Mesendoderm (in vitro differentiated cells): Measurements from ENCODE around the gene ANKHD1. TPM values are rescaled to one million over a fixed set of nuclear protein-coding genes. Genes with fewer than 3 reads are reported as not detected.

Source experiments
- DNase-seq: peaks from one replicate; pipeline ENCODE4 v3.0.0; 2013
- H2AK5ac ChIP-seq: 2 replicates; pipeline ENCODE4 v1.6.1; 2013; ENCODE audit warnings: low read length, inconsistent platforms
- H2BK120ac ChIP-seq: 2 replicates; pipeline ENCODE4 v1.6.1; 2013; ENCODE audit warnings: low read depth, mild to moderate bottlenecking, low read length, moderate library complexity, mixed read lengths
- H2BK15ac ChIP-seq: replicated peaks from 2 replicates; pipeline ENCODE4 v1.6.1; 2013; ENCODE audit warnings: low read depth, mild to moderate bottlenecking, moderate library complexity
- H2BK5ac ChIP-seq: 2 replicates; pipeline ENCODE4 v1.6.1; 2013; ENCODE audit warnings: low read length, inconsistent platforms
- H3K18ac ChIP-seq: 2 replicates; pipeline ENCODE4 v1.6.1; 2013; ENCODE audit warnings: mild to moderate bottlenecking, low read length, mixed read lengths
- H3K23ac ChIP-seq: one replicate; pipeline ENCODE4 v1.6.1; 2013; ENCODE audit warnings: low read length
- H3K27ac ChIP-seq: 2 replicates; pipeline ENCODE4 v1.5.1; 2013; ENCODE audit warnings: low read depth, mild to moderate bottlenecking, inconsistent platforms, low read length, moderate library complexity
- H3K27me3 ChIP-seq: 2 replicates; pipeline ENCODE4 v1.6.1; 2013; ENCODE audit warnings: low read length, control low read depth, mild to moderate bottlenecking, inconsistent platforms; ENCODE audit not compliant: insufficient read depth, poor library complexity
- H3K36me3 ChIP-seq: 2 replicates; pipeline ENCODE4 v1.6.1; 2013; ENCODE audit warnings: low read length, inconsistent platforms; ENCODE audit not compliant: control insufficient read depth, insufficient read depth
- H3K4ac ChIP-seq: one replicate; pipeline ENCODE4 v1.6.1; 2013; ENCODE audit warnings: low read depth, mild to moderate bottlenecking, low read length, moderate library complexity
- H3K4me1 ChIP-seq: 2 replicates; pipeline ENCODE4 v1.6.1; 2013; ENCODE audit warnings: low read depth, low read length, inconsistent platforms; ENCODE audit not compliant: control insufficient read depth
- H3K4me2 ChIP-seq: 2 replicates; pipeline ENCODE4 v1.6.1; 2013; ENCODE audit warnings: low read length
- H3K4me3 ChIP-seq: 2 replicates; pipeline ENCODE4 v1.5.1; 2013; ENCODE audit warnings: mild to moderate bottlenecking, low read length
- H3K56ac ChIP-seq: one replicate; pipeline ENCODE4 v1.6.1; 2013; ENCODE audit warnings: low read length
- H3K79me1 ChIP-seq: 2 replicates; pipeline ENCODE4 v1.6.1; 2013; ENCODE audit warnings: low read length, inconsistent platforms
- H3K79me2 ChIP-seq: 2 replicates; pipeline ENCODE4 v1.6.1; 2013; ENCODE audit warnings: mild to moderate bottlenecking, low read length; ENCODE audit not compliant: control insufficient read depth, insufficient read depth
- H3K9ac ChIP-seq: 2 replicates; pipeline ENCODE4 v1.6.1; 2013; ENCODE audit warnings: low read length, inconsistent platforms
- H4K5ac ChIP-seq: one replicate; pipeline ENCODE4 v1.6.1; 2013; ENCODE audit warnings: low read length
- H4K8ac ChIP-seq: one replicate; pipeline ENCODE4 v1.6.1; 2013; ENCODE audit warnings: low read depth, mild to moderate bottlenecking, control low read depth, low read length, moderate library complexity
- WGBS: extraction: QIAGEN DNeasy Blood & Tissue Kit; methylation state at CpG from one replicate; pipeline ENCODE4 v1.1.7; 2013; ENCODE audit warnings: low lambda C conversion rate, missing lambda C conversion rate; ENCODE audit not compliant: insufficient coverage; ENCODE audit errors: extremely low coverage; 5-methylcytosine and 5-hydroxymethylcytosine counted together
- polyA plus RNA-seq, 2 experiments: library from polyadenylated mRNA; stranded (reverse); fragments of 200-250 nt; gene quantifications; one replicate each; pipeline ENCODE4 v1.2.3, GENCODE V29; 2013

The ANKHD1 gene, protein sequence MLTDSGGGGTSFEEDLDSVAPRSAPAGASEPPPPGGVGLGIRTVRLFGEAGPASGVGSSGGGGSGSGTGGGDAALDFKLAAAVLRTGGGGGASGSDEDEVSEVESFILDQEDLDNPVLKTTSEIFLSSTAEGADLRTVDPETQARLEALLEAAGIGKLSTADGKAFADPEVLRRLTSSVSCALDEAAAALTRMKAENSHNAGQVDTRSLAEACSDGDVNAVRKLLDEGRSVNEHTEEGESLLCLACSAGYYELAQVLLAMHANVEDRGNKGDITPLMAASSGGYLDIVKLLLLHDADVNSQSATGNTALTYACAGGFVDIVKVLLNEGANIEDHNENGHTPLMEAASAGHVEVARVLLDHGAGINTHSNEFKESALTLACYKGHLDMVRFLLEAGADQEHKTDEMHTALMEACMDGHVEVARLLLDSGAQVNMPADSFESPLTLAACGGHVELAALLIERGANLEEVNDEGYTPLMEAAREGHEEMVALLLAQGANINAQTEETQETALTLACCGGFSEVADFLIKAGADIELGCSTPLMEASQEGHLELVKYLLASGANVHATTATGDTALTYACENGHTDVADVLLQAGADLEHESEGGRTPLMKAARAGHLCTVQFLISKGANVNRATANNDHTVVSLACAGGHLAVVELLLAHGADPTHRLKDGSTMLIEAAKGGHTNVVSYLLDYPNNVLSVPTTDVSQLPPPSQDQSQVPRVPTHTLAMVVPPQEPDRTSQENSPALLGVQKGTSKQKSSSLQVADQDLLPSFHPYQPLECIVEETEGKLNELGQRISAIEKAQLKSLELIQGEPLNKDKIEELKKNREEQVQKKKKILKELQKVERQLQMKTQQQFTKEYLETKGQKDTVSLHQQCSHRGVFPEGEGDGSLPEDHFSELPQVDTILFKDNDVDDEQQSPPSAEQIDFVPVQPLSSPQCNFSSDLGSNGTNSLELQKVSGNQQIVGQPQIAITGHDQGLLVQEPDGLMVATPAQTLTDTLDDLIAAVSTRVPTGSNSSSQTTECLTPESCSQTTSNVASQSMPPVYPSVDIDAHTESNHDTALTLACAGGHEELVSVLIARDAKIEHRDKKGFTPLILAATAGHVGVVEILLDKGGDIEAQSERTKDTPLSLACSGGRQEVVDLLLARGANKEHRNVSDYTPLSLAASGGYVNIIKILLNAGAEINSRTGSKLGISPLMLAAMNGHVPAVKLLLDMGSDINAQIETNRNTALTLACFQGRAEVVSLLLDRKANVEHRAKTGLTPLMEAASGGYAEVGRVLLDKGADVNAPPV (N-terminal part only)
- polyA plus RNA-seq (2013, experiment 1 of 2): 38.3 TPM
- 37.3 TPM for polyA plus RNA-seq (2013, experiment 2 of 2)

DNA sequence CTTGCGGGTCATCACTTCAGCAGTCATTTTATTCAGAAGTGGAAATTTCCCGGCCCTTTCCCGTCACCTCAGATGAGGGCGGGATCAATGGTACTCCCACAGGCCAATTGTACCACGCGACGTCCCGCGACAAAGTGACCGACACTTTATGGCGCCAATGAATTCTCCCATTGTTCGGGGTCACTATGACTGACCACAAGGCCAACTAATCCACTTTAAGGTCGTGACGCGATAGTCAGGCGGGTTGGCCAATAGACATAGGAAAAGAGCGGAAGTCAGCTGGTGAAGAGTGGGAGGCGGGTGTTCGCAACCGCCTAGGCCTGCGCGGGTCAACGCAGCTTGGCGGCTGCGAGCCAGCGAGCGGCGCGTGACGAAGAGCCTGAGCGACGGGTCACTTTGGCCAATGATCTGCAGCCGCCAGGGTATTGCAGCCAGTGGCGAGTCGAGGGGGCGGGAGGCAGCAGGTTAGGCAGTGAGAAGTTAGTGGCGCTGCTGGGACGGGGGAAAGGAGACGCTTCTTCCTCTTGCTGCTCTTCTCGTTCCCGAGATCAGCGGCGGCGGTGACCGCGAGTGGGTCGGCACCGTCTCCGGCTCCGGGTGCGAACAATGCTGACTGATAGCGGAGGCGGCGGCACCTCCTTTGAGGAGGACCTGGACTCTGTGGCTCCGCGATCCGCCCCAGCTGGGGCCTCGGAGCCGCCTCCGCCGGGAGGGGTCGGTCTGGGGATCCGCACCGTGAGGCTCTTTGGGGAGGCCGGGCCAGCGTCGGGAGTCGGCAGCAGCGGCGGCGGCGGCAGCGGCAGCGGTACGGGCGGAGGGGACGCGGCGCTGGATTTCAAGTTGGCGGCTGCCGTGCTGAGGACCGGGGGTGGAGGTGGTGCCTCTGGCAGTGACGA is at the start of gene ANKHD1:
Gene ANKHD1 (plus strand): TSS at position 472 of the 896 bp plus-strand sequence. CDS start 135 bp downstream, at position 607.
- H3K4me1 ChIP-seq: peaks cover 2% of the 10 kb centered on the region
- H4K8ac ChIP-seq: no peak within 1 kb of the TSS
- H2BK15ac ChIP-seq: no peak within 1 kb of the TSS
- H2BK5ac ChIP-seq: peak within 1 kb of the TSS; percentile 93
- peak within 1 kb of the TSS; percentile 99 for H3K56ac ChIP-seq
- H2AK5ac ChIP-seq: no peak within 1 kb of the TSS
- H3K23ac ChIP-seq: no peak within 1 kb of the TSS
- peak within 1 kb of the TSS; percentile 56 for H3K4ac ChIP-seq
- peak within 1 kb of the TSS; percentile 85 for H3K9ac ChIP-seq
- H3K4me3 ChIP-seq: peak within 1 kb of the TSS; percentile 95
- peak within 1 kb of the TSS; percentile 42 for H3K18ac ChIP-seq
- no peaks in the 10 kb centered on the region for H3K27me3 ChIP-seq
- no peak within 1 kb of the TSS for H2BK120ac ChIP-seq
- no peaks in the 10 kb centered on the region for H3K36me3 ChIP-seq
- WGBS: no CpG with 5 or more reads among the region's 83 CpGs
- peak within 1 kb of the TSS; percentile 86 for H3K4me2 ChIP-seq
- H3K79me1 ChIP-seq: no peaks in the 10 kb centered on the region
- H3K79me2 ChIP-seq: peaks cover 47% of the 10 kb centered on the region
- H3K27ac ChIP-seq: peak within 1 kb of the TSS; percentile 84
- H4K5ac ChIP-seq: no peak within 1 kb of the TSS
- peak; percentile 100 for DNase-seq

DNA sequence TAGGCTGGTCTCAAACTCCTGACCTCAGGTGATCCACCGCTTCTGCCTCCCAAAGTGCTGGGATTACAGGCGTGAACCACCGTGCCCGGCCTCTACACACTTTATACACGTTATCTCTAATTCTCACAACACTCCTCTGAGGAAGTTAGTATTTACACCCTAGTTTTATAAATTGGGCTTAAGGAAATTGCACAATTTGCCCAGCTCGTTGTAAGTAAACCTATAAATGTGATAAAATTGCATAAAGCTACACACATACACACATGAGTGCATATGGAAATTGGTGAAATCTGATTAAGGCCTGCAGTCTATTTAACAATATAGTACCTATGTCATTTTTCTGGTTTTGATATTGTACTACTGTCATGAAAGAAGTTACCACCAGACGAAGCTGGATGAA is 46.1 kb upstream of the ANKHD1 start:
- Histone ChIP-seq H3K79me1 (no peaks in the 10 kb centered on the region), H3K4me1 (no peaks in the 10 kb centered on the region), H4K8ac (no peak overlapping the region), H2BK120ac (no peak overlapping the region), H3K4me2 (no peak overlapping the region), H3K79me2 (no peaks in the 10 kb centered on the region), H3K4ac (no peak overlapping the region), H3K4me3 (no peak overlapping the region), H3K23ac (no peak overlapping the region), H2AK5ac (no peak overlapping the region), H2BK5ac (no peak overlapping the region), H3K36me3 (no peaks in the 10 kb centered on the region), H3K18ac (no peak overlapping the region), H3K9ac (no peak overlapping the region), H3K27ac (no peak overlapping the region), H3K27me3 (no peaks in the 10 kb centered on the region), H2BK15ac (no peak overlapping the region), H3K56ac (no peak overlapping the region), H4K5ac (no peak overlapping the region)
- no CpG with 5 or more reads among the region's 7 CpGs for WGBS
- DNase-seq: no peak

DNA sequence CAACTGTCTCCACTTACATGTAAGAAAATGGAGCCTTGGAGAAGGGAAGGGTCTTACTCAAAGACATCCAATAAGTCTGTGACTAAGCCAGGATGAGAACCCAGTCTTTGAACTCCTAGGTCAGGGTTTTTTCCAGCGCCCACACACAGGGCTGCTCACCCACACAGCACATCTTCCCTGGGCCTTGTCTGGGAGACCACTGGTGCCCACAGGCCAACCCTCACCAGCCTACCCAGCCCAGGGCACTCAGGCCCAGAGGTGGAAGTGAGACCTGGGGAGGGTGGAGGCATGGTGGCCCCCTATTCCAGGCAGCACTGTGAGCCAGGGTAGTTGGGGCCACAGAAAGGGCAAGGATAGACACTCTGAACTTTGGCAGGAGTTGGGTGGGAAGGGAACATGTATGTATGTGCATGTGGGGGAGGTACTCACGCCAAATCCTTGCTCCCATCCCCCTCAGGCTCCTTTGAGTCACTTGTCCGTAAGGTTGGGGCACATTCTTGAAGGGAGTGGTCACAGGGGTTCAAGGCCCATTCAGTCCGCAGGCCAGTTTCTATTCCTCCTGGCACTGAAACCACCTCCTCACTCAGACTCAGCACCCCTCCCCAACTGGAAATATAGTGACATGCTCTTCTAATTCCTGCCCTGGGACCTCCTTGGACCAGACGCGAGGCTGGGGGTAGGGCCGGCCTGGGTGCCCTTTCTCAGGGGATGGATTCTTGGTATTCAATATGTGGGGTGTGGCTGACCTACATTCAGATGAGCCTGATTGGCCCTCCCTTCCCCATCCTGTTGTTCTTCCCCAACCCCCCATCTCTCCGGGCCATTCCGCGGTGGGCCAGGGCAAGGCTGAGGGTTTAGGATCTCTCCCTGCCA is 44.5 kb upstream of the ANKHD1 start:
- H4K8ac ChIP-seq: no peak overlapping the region
- H3K4me3 ChIP-seq: no peak overlapping the region
- no CpG with 5 or more reads among the region's 10 CpGs for WGBS
- peak overlapping the region; percentile 9 for H3K23ac ChIP-seq
- no peak overlapping the region for H3K4me2 ChIP-seq
- no peaks in the 10 kb centered on the region for H3K79me2 ChIP-seq
- H3K4ac ChIP-seq: no peak overlapping the region
- H3K9ac ChIP-seq: no peak overlapping the region
- no peak overlapping the region for H3K27ac ChIP-seq
- H3K56ac ChIP-seq: no peak overlapping the region
- no peak overlapping the region for H2AK5ac ChIP-seq
- no peak overlapping the region for H4K5ac ChIP-seq
- H3K79me1 ChIP-seq: no peaks in the 10 kb centered on the region
- H3K36me3 ChIP-seq: no peaks in the 10 kb centered on the region
- no peak overlapping the region for H2BK15ac ChIP-seq
- no peaks in the 10 kb centered on the region for H3K4me1 ChIP-seq
- no peak overlapping the region for H2BK5ac ChIP-seq
- no peak for DNase-seq
- H2BK120ac ChIP-seq: no peak overlapping the region
- no peak overlapping the region for H3K18ac ChIP-seq
- H3K27me3 ChIP-seq: no peaks in the 10 kb centered on the region

DNA sequence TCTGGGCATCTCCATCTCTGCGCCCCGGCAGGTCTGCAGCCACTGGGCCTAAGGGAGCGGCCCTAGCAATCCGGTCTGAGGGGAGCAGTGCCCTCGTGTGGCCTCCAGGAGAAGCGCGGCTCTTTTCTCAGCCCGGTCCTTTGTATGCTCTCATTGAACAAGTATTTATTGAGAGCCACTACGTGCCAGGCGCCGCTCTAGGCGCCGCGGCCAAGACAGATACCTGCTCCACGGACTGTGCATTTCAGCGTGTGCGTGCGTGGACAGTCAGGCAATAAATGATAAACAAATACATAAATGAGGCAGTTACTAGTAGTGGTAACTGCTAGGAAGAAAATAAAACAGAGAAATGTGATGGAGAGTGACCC is 43.9 kb upstream of the ANKHD1 start:
- H2BK5ac ChIP-seq: no peak overlapping the region
- no peaks in the 10 kb centered on the region for H3K79me2 ChIP-seq

More for the DNA sequence above, 43.9 kb upstream of the ANKHD1 start:
- no peak overlapping the region for H3K9ac ChIP-seq
- no peak overlapping the region for H3K18ac ChIP-seq
- H2AK5ac ChIP-seq: no peak overlapping the region
- no peak overlapping the region for H3K4me3 ChIP-seq
- H2BK15ac ChIP-seq: no peak overlapping the region
- no CpG with 5 or more reads among the region's 18 CpGs for WGBS
- no peak overlapping the region for H4K8ac ChIP-seq
- no peak overlapping the region for H4K5ac ChIP-seq
- no peak overlapping the region for H2BK120ac ChIP-seq
- no peaks in the 10 kb centered on the region for H3K36me3 ChIP-seq
- no peak overlapping the region for H3K23ac ChIP-seq
- H3K4ac ChIP-seq: no peak overlapping the region
- H3K4me2 ChIP-seq: no peak overlapping the region
- no peaks in the 10 kb centered on the region for H3K27me3 ChIP-seq
- H3K27ac ChIP-seq: no peak overlapping the region
- no peaks in the 10 kb centered on the region for H3K4me1 ChIP-seq
- DNase-seq: peak; percentile 92
- H3K56ac ChIP-seq: no peak overlapping the region
- no peaks in the 10 kb centered on the region for H3K79me1 ChIP-seq
